H1 (cell line): ENCODE measurements around the gene DAGLA. TPM values are rescaled to one million over a fixed set of nuclear protein-coding genes. Genes with fewer than 3 reads are reported as not detected.

Experiments used
- CTCF ChIA-PET: fragments of 300-600 bp; sonication (Branson Sonifier 250); formaldehyde crosslinking; loops from one replicate; lab custom pipeline; 2021; ENCODE audit not compliant: partially characterized antibody; lab: Charles Lee
- POLR2A ChIA-PET: fragments of 300-600 bp; sonication (Branson Sonifier 250); formaldehyde crosslinking; loops from one replicate; lab custom pipeline; 2021; ENCODE audit warnings: inconsistent platforms; ENCODE audit not compliant: partially characterized antibody; lab: Charles Lee
- DNase-seq, 2 experiments: peaks; one replicate each; pipeline versions ENCODE4 v3.0.0 to v3.0.0-alpha.2; 2010 to 2022; ENCODE audit warnings: low spot score in 2 of 2, low read depth in 1 of 2, mixed read lengths in 1 of 2
- FAIRE-seq: peaks from 2 replicates; lab custom pipeline; 2011; peaks lifted over from hg19 to GRCh38; lab: Jason Lieb, UNC
- H2AFZ ChIP-seq: 2 replicates; pipeline ENCODE4 v1.8.1; 2012; ENCODE audit warnings: low read length, inconsistent platforms
- H2AK5ac ChIP-seq: 2 replicates; pipeline ENCODE4 v1.6.1; 2013; ENCODE audit warnings: low read depth, low read length
- H2BK120ac ChIP-seq: replicated peaks from 2 replicates; pipeline ENCODE3; 2013; ENCODE audit warnings: low read depth, low read length, inconsistent platforms
- H2BK12ac ChIP-seq: 2 replicates; pipeline ENCODE4 v1.6.1; 2013; ENCODE audit warnings: low read depth, low read length
- H2BK15ac ChIP-seq: 2 replicates; pipeline ENCODE4 v1.6.1; 2013; ENCODE audit warnings: low read length
- H2BK20ac ChIP-seq: 2 replicates; pipeline ENCODE4 v1.6.1; 2013; ENCODE audit warnings: low read length
- H2BK5ac ChIP-seq: 2 replicates; pipeline ENCODE4 v1.6.1; 2013; ENCODE audit warnings: low read depth, low read length
- H3K14ac ChIP-seq: 2 replicates; pipeline ENCODE4 v1.6.1; 2013; ENCODE audit warnings: inconsistent platforms; ENCODE audit not compliant: insufficient read length
- H3K18ac ChIP-seq: 2 replicates; pipeline ENCODE4 v1.6.1; 2013; ENCODE audit warnings: low read length; ENCODE audit errors: extremely low read depth
- H3K23ac ChIP-seq: 2 replicates; pipeline ENCODE4 v1.6.1; 2013; ENCODE audit warnings: inconsistent platforms; ENCODE audit not compliant: insufficient read length
- H3K23me2 ChIP-seq: 2 replicates; pipeline ENCODE4 v1.6.1; 2013; ENCODE audit warnings: low read depth, low read length
- H3K27ac ChIP-seq: 2 replicates; pipeline ENCODE4 v1.6.1; 2011; ENCODE audit warnings: low read depth, low read length, inconsistent platforms
- H3K27me3 ChIP-seq, 4 experiments: replicated peaks in 1 of 4; 1 replicate in 1 of 4; 2 replicates in 3 of 4; pipeline versions ENCODE4 v1.6.1 to v1.8.1; 2011 to 2013; ENCODE audit warnings: low read length in 3 of 4, mild to moderate bottlenecking in 3 of 4, inconsistent platforms in 2 of 4, mixed read lengths in 2 of 4, moderate library complexity in 1 of 4; ENCODE audit not compliant: control insufficient read depth in 3 of 4, insufficient read depth in 3 of 4; ENCODE audit errors: extremely low read depth in 1 of 4
- H3K36me3 ChIP-seq, 4 experiments: 2 replicates each; pipeline versions ENCODE4 v1.6.1 to v1.8.1; 2011 to 2013; ENCODE audit warnings: mild to moderate bottlenecking in 4 of 4, low read length in 3 of 4, moderate library complexity in 2 of 4, control low read depth in 1 of 4, inconsistent platforms in 1 of 4; ENCODE audit not compliant: insufficient read depth in 4 of 4, control insufficient read depth in 2 of 4
- H3K4ac ChIP-seq: replicated peaks from 2 replicates; pipeline ENCODE3; 2013; ENCODE audit warnings: low read length, low read depth, mixed read lengths, inconsistent platforms; ENCODE audit not compliant: insufficient read length
- H3K4me1 ChIP-seq, 4 experiments: replicated peaks in 1 of 4; 1 replicate in 1 of 4; 2 replicates in 3 of 4; pipeline versions ENCODE4 v1.6.1 to v1.8.1; 2011 to 2013; ENCODE audit warnings: low read length in 3 of 4, inconsistent platforms in 2 of 4, mixed read lengths in 1 of 4; ENCODE audit not compliant: insufficient read depth in 4 of 4, control insufficient read depth in 3 of 4
- H3K4me2 ChIP-seq, 2 experiments: 2 replicates each; pipeline versions ENCODE4 v1.6.1 to v1.8.1; 2011 to 2013; ENCODE audit warnings: low read depth in 2 of 2, low read length in 2 of 2, control low read depth in 1 of 2, inconsistent platforms in 1 of 2, mild to moderate bottlenecking in 1 of 2; ENCODE audit not compliant: insufficient read depth in 1 of 2
- H3K4me3 ChIP-seq, 4 experiments: fragments of 200-600, 300-600 bp in 1 of 4; sonication (generic), shearing (Covaris generic), sonication (Bioruptor Twin) in 1 of 4; 2 replicates each; pipeline versions ENCODE4 v1.5.1 to v1.8.1; 2011 to 2016; ENCODE audit warnings: low read length in 4 of 4, low read depth in 3 of 4, control low read depth in 2 of 4, inconsistent platforms in 2 of 4, mild to moderate bottlenecking in 2 of 4, mixed read lengths in 1 of 4, moderate library complexity in 1 of 4; ENCODE audit not compliant: insufficient read depth in 2 of 4; ENCODE audit errors: extremely low read depth in 1 of 4
- H3K56ac ChIP-seq: replicated peaks from 2 replicates; pipeline ENCODE3; 2013; ENCODE audit warnings: low read depth, mild to moderate bottlenecking, mixed read lengths, low read length, inconsistent platforms; ENCODE audit not compliant: insufficient read length
- H3K79me1 ChIP-seq: 2 replicates; pipeline ENCODE4 v1.6.1; 2013; ENCODE audit warnings: low read depth, low read length, control low read depth
- H3K79me2 ChIP-seq, 2 experiments: 2 replicates each; pipeline versions ENCODE4 v1.6.1 to v1.8.1; 2012 to 2013; ENCODE audit warnings: low read length in 2 of 2, mild to moderate bottlenecking in 2 of 2, inconsistent platforms in 1 of 2; ENCODE audit not compliant: insufficient read depth in 2 of 2, control insufficient read depth in 1 of 2
- H3K9ac ChIP-seq, 4 experiments: replicated peaks in 1 of 4; 1 replicate in 1 of 4; 2 replicates in 3 of 4; pipeline versions ENCODE4 v1.6.1 to v1.8.1; 2011 to 2013; ENCODE audit warnings: low read depth in 3 of 4, low read length in 3 of 4, control low read depth in 2 of 4, mild to moderate bottlenecking in 2 of 4, moderate library complexity in 2 of 4, inconsistent platforms in 1 of 4; ENCODE audit errors: extremely low read depth in 1 of 4
- H3K9me3 ChIP-seq, 2 experiments: 2 replicates each; pipeline versions ENCODE4 v1.6.1 to v1.8.1; 2012 to 2013; ENCODE audit warnings: mild to moderate bottlenecking in 2 of 2, moderate library complexity in 2 of 2, control low read depth in 1 of 2, inconsistent platforms in 1 of 2, low read depth in 1 of 2, low read length in 1 of 2, mixed read lengths in 1 of 2; ENCODE audit not compliant: insufficient read depth in 2 of 2
- H4K20me1 ChIP-seq, 2 experiments: replicated peaks in 1 of 2; 2 replicates each; pipeline versions ENCODE3 to v1.8.1; 2011 to 2013; ENCODE audit warnings: inconsistent platforms in 2 of 2, low read length in 2 of 2, mild to moderate bottlenecking in 1 of 2; ENCODE audit not compliant: insufficient read depth in 2 of 2, control insufficient read depth in 1 of 2
- H4K5ac ChIP-seq: 2 replicates; pipeline ENCODE4 v1.6.1; 2013; ENCODE audit warnings: low read length, low read depth, mixed read lengths, inconsistent platforms; ENCODE audit not compliant: insufficient read length
- H4K8ac ChIP-seq: 2 replicates; pipeline ENCODE4 v1.8.0; 2013; ENCODE audit warnings: mild to moderate bottlenecking, moderate library complexity, low read length, inconsistent platforms; ENCODE audit not compliant: insufficient read depth; ENCODE audit errors: extremely low read depth
- H4K91ac ChIP-seq: replicated peaks from 2 replicates; pipeline ENCODE3; 2013; ENCODE audit warnings: low read length, mixed read lengths, inconsistent platforms; ENCODE audit not compliant: insufficient read length
- CBX5 ChIP-seq: fragments of 300-800, 300-1000 bp; sonication (generic); IDR thresholded peaks from 2 replicates; pipeline ENCODE4 v1.7.1; 2016; ENCODE audit warnings: antibody characterized with exemption, low read length, low read depth
- EGR1 ChIP-seq: IDR thresholded peaks from 2 replicates; pipeline ENCODE4 v1.6.1; 2011; ENCODE audit warnings: low read depth, low read length, borderline replicate concordance
- GABPA ChIP-seq: IDR thresholded peaks from 2 replicates; pipeline ENCODE4 v1.6.1; 2011; ENCODE audit warnings: mild to moderate bottlenecking, low read length, moderate library complexity, borderline replicate concordance; ENCODE audit not compliant: insufficient read depth
- NRF1 ChIP-seq: IDR thresholded peaks from 2 replicates; pipeline ENCODE4 v1.6.1; 2011; ENCODE audit warnings: mild to moderate bottlenecking, low read depth, low read length, improper control_type of control experiment
- TAF1 ChIP-seq: IDR thresholded peaks from 2 replicates; pipeline ENCODE4 v1.6.1; 2011; ENCODE audit warnings: mild to moderate bottlenecking, low read depth, low read length
- TCF12 ChIP-seq: IDR thresholded peaks from 2 replicates; pipeline ENCODE4 v1.6.1; 2011; ENCODE audit warnings: low read depth, mild to moderate bottlenecking, low read length
- YY1 ChIP-seq: IDR thresholded peaks from 2 replicates; pipeline ENCODE4 v1.6.1; 2011; ENCODE audit warnings: low read depth, mild to moderate bottlenecking, low read length
- ZNF274 ChIP-seq: IDR thresholded peaks from 2 replicates; pipeline ENCODE4 v1.7.0; 2012; ENCODE audit warnings: low read length, borderline replicate concordance; ENCODE audit errors: extremely low read depth
- WGBS, 2 experiments: shearing (Covaris generic) in 1 of 2; methylation state at CpG; one replicate each; pipeline versions ENCODE4 v1.1.6 to v1.1.7; 2013 to 2015; ENCODE audit warnings: low lambda C conversion rate in 2 of 2, mixed read lengths in 2 of 2, inconsistent platforms in 1 of 2, low coverage in 1 of 2, missing lambda C conversion rate in 1 of 2; ENCODE audit not compliant: insufficient replicate concordance in 2 of 2, insufficient coverage in 1 of 2, insufficient read length in 1 of 2; ENCODE audit errors: extremely low coverage in 1 of 2, missing lambda C conversion rate in 1 of 2; 5-methylcytosine and 5-hydroxymethylcytosine counted together
- polyA plus RNA-seq, 7 experiments: library from polyadenylated mRNA; depleted of rRNA in 3 of 7; stranded (reverse) in 5 of 7; unstranded in 2 of 7; fragments of >200 nt in 5 of 7; fragments of 200-250 nt in 2 of 7; gene quantifications; 1 replicate in 5 of 7; 2 replicates in 1 of 7; 4 replicates in 1 of 7; pipeline versions ENCODE4 v1.2.1 to v1.2.3, GENCODE V29; 2011 to 2013; ENCODE audit warnings: missing spikeins in 2 of 7, mixed read lengths in 2 of 7
- total RNA-seq: library from RNA; stranded (reverse); fragmentation: NEBNext Ultra II Directional; extraction: Animal tissue kit (Norgen Biotek cat#: 25700); gene quantifications from 2 replicates; pipeline ENCODE4 v1.2.1, GENCODE V29; 2021
- TF ChIP-seq, protein P1 (sequence below): IDR thresholded peaks from 2 replicates; pipeline ENCODE4 v1.6.1; 2011; ENCODE audit warnings: low read length, improper control_type of control experiment
- TF ChIP-seq, protein P2 (sequence below): IDR thresholded peaks from 2 replicates; pipeline ENCODE4 v1.6.1; 2011; ENCODE audit warnings: low read depth, mild to moderate bottlenecking, low read length; ENCODE audit not compliant: insufficient read depth

DAGLA gene
- total and polyA plus RNA-seq, 2 of the 8 experiments (the other 6 are each of a cell fraction or from before 2014, with no cell fraction given) = 3.6 to 6.6 TPM

DNA sequence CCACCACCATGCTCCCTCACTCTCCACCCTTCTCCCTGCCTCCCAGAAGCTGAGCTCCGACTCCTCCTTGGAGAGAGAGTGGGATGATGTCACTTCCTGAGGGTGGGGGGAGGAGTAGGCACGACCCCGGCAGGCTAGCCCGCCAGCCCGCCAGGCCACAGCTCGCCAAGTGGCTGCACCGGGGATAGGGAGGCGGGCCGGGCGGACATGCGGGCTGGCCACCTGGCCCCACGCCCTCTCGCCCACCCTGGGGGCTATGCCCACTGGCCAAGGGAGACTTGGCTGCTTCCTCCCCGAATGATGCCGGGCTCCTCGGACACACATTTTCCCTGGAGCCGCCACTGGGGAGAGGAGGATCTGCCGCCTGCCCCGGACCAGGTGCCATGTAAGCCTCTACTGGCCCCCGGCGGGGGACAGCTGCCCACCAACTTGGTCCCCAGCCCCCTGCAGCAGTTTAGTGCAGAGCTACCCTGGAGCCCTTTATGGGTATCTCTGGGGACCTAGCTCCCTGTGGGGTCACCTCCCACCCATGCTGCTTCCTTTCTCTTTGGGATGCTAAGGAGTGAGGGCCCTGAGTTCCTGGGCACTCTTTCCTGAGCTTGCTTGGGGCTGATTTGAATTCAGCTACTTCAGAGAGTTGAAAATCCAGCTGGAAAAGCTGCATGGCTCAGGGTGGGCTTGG, 38.6 kb downstream of the DAGLA start:
- H4K5ac ChIP-seq = peak overlapping the region; percentile 45
- H3K9me3 ChIP-seq = no peaks in the 10 kb centered on the region
- no peak overlapping the region for H3K14ac ChIP-seq
- no peaks in the 10 kb centered on the region; a peak in 1 of 8 replicates for H3K36me3 ChIP-seq
- FAIRE-seq (no peak), DNase-seq (peak in 1 of 2 experiments; percentile 87)
- peaks cover 0 to 6% of the 10 kb centered on the region in 2 experiments for H4K20me1 ChIP-seq
- peak overlapping the region; percentile 18 to 62 (median 32); a peak in 7 of 8 replicates for H3K4me3 ChIP-seq
- no peaks in the 10 kb centered on the region for H3K27me3 ChIP-seq
- H3K23me2 ChIP-seq = peaks cover 2% of the 10 kb centered on the region
- peaks cover 0 to 34% (median 23%) of the 10 kb centered on the region in 4 experiments; a peak in 6 of 7 replicates for H3K4me1 ChIP-seq
- H2AFZ ChIP-seq = no peak overlapping the region
- H2BK15ac ChIP-seq = peak overlapping the region; percentile 74; the same call in 1 of the 2 replicates
- peak overlapping the region; percentile 22 for H4K91ac ChIP-seq
- H3K18ac ChIP-seq = no peak overlapping the region
- H4K8ac ChIP-seq = no peak overlapping the region; the same call in 1 of the 2 replicates
- H3K23ac ChIP-seq = no peak overlapping the region
- H2BK20ac ChIP-seq = no peak overlapping the region
- H3K27ac ChIP-seq = no peak overlapping the region; the same call in 1 of the 2 replicates
- peak overlapping the region; percentile 56 for H3K56ac ChIP-seq
- peak overlapping the region; percentile 11 for H3K4ac ChIP-seq
- H2BK120ac ChIP-seq = peak overlapping the region; percentile 29
- H3K79me2 ChIP-seq = no peaks in the 10 kb centered on the region; a peak in 1 of 4 replicates
- POLR2A ChIA-PET = interaction anchor here (0.8 to 2.0 kb wide), 10 partner anchors 9 to 132 kb away, joined by 3 to 5 read pairs (median 3); partner anchors contain the start of genes FEN1 and TMEM258
- peak overlapping the region; percentile 40 to 69 for H3K4me2 ChIP-seq
- CTCF ChIA-PET = interaction anchor here (0.6 to 8.3 kb wide), 21 partner anchors 9 to 82 kb away, joined by 3 to 127 read pairs (median 5); no protein-coding TSS in a partner anchor
- WGBS, 2 experiments = 18% methylated on average over 21 of the region's 21 CpGs; no CpG with 5 or more reads in 1 of the 2 experiments
- no peak overlapping the region for H2AK5ac ChIP-seq
- H2BK5ac ChIP-seq = no peak overlapping the region; the same call in 1 of the 2 replicates
- peak overlapping the region; percentile 97; the same call in 1 of the 2 replicates for H2BK12ac ChIP-seq
- H3K9ac ChIP-seq = peak overlapping the region in 2 of 4 experiments; percentile 29 to 40; a peak in 4 of 7 replicates
- no peaks in the 10 kb centered on the region; the same call in 1 of the 2 replicates for H3K79me1 ChIP-seq
- TF ChIP-seq, protein P1, sequence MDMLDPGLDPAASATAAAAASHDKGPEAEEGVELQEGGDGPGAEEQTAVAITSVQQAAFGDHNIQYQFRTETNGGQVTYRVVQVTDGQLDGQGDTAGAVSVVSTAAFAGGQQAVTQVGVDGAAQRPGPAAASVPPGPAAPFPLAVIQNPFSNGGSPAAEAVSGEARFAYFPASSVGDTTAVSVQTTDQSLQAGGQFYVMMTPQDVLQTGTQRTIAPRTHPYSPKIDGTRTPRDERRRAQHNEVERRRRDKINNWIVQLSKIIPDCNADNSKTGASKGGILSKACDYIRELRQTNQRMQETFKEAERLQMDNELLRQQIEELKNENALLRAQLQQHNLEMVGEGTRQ = no peak
- TF ChIP-seq EGR1 = no peak
- no peak for TF ChIP-seq ZNF274
- no peak; the same call in 1 of the 2 replicates for TF ChIP-seq TAF1
- no peak for TF ChIP-seq TCF12
- no peak for TF ChIP-seq YY1
- TF ChIP-seq, protein P2, sequence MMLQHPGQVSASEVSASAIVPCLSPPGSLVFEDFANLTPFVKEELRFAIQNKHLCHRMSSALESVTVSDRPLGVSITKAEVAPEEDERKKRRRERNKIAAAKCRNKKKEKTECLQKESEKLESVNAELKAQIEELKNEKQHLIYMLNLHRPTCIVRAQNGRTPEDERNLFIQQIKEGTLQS = no peak
- no peak for TF ChIP-seq CBX5
- TF ChIP-seq GABPA = peak; percentile 32; the same call in 1 of the 2 replicates
- no peak for TF ChIP-seq NRF1
